Nephron progenitor cell (in vitro differentiated cells): ENCODE results near the gene FERMT3.

Experiments used
- DNase-seq: peaks from one replicate; pipeline ENCODE4 v3.0.0; 2021
- H3K27ac Mint-ChIP-seq: 2 replicates; pipeline ENCODE4 v1.8.0; 2021; ENCODE audit warnings: mild to moderate bottlenecking, moderate library complexity, mixed read lengths
- H3K27me3 Mint-ChIP-seq: 2 replicates; pipeline ENCODE4 v1.8.0; 2021; ENCODE audit warnings: mild to moderate bottlenecking, low read depth, mixed read lengths; ENCODE audit not compliant: poor library complexity
- H3K36me3 Mint-ChIP-seq: 2 replicates; pipeline ENCODE4 v1.8.0; 2021; ENCODE audit warnings: low read depth, mixed read lengths
- H3K4me1 Mint-ChIP-seq: 2 replicates; pipeline ENCODE4 v1.8.0; 2021; ENCODE audit warnings: mixed read lengths
- H3K4me3 Mint-ChIP-seq: 2 replicates; pipeline ENCODE4 v1.8.0; 2021; ENCODE audit warnings: mild to moderate bottlenecking, moderate library complexity, mixed read lengths
- H3K9me3 Mint-ChIP-seq: 2 replicates; pipeline ENCODE4 v1.8.0; 2021; ENCODE audit warnings: mild to moderate bottlenecking, moderate library complexity, mixed read lengths
- TF ChIP-seq, protein P1 (sequence below): fragments of 200-600 bp; sonication (generic); IDR thresholded peaks from 2 replicates; pipeline ENCODE4 v1.5.0; 2021; ENCODE audit warnings: antibody characterized with exemption

Gene FERMT3

DNA sequence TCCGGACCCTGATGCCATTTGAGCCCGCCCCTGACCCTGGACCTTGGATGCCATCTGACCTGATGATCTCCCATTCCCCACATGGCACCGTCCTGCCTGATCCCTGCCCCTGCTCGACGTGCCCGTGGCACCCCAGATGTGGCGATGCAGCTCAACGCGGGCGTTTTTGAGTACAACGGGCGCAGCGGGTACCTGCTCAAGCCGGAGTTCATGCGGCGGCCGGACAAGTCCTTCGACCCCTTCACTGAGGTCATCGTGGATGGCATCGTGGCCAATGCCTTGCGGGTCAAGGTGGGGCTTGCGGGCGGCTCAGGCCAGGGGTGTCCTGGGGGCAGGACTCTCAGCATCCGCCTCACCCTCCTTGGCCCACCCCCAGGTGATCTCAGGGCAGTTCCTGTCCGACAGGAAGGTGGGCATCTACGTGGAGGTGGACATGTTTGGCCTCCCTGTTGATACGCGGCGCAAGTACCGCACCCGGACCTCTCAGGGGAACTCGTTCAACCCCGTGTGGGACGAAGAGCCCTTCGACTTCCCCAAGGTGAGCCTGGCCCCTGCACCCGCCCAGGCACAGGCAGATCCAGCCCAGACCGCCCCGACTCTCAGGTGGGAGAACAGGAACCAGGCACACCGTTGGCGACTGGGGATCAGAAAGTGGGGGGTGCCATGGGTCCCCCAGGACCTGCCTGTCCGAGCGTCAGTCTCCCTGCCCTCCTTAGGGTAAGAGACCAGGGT lies 55.9 kb downstream of the FERMT3 start:
- peaks cover 2% of the 10 kb centered on the region for H3K27me3 Mint-ChIP-seq
- H3K4me1 Mint-ChIP-seq, result peaks cover 27% of the 10 kb centered on the region
- H3K4me3 Mint-ChIP-seq, result no peak overlapping the region
- H3K9me3 Mint-ChIP-seq, result no peaks in the 10 kb centered on the region
- TF ChIP-seq, protein P1, sequence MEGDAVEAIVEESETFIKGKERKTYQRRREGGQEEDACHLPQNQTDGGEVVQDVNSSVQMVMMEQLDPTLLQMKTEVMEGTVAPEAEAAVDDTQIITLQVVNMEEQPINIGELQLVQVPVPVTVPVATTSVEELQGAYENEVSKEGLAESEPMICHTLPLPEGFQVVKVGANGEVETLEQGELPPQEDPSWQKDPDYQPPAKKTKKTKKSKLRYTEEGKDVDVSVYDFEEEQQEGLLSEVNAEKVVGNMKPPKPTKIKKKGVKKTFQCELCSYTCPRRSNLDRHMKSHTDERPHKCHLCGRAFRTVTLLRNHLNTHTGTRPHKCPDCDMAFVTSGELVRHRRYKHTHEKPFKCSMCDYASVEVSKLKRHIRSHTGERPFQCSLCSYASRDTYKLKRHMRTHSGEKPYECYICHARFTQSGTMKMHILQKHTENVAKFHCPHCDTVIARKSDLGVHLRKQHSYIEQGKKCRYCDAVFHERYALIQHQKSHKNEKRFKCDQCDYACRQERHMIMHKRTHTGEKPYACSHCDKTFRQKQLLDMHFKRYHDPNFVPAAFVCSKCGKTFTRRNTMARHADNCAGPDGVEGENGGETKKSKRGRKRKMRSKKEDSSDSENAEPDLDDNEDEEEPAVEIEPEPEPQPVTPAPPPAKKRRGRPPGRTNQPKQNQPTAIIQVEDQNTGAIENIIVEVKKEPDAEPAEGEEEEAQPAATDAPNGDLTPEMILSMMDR, result no peak
- peaks cover 21% of the 10 kb centered on the region for H3K36me3 Mint-ChIP-seq
- no peak overlapping the region for H3K27ac Mint-ChIP-seq
- no peak for DNase-seq

DNA sequence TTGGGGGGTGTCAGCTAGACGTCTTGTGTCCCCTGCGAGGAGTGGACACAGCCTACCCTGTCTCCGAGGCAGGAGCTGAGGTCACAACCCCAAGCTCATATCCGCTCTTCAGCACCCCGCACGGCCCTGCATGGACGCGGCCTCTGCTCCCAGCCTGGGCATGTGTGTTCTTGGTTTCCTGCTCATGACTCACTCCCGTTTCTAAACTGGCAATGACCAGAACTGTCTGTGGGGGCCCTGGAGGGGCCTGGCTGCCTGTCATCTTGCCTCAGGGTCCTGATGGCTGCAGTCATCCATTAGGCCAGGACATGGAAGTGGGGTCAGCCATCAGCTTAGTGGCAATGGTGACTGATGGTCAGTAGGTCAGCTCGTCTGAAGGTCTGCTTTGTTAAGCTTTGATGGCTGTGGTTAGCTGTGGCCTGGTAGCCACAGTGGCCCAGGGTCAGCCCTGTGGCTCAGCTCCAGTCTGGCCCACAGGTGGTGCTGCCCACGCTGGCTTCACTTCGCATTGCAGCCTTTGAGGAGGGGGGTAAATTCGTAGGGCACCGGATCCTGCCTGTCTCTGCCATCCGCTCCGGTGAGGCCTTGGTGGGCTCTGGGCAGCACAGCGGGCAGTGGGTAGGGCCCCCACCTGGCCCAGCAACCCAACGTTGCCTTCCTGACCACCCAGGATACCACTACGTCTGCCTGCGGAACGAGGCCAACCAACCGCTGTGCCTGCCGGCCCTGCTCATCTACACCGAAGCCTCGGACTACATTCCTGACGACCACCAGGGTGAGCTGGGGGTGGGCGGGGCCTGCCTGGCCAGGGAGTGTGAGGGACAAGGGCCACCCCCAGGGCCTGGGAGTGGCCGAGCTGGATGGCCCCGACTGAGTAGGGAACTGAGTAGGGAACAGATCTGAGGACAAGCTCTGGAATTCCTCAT lies 56.8 kb downstream of the FERMT3 start:
- peak; percentile 60 for DNase-seq
- Mint-ChIP-seq H3K27me3 (peaks cover 2% of the 10 kb centered on the region), H3K9me3 (no peaks in the 10 kb centered on the region), H3K27ac (peak overlapping the region; percentile 59), H3K4me1 (peaks cover 35% of the 10 kb centered on the region), H3K36me3 (peaks cover 16% of the 10 kb centered on the region), H3K4me3 (no peak overlapping the region)
- TF ChIP-seq, protein P1, result no peak

DNA sequence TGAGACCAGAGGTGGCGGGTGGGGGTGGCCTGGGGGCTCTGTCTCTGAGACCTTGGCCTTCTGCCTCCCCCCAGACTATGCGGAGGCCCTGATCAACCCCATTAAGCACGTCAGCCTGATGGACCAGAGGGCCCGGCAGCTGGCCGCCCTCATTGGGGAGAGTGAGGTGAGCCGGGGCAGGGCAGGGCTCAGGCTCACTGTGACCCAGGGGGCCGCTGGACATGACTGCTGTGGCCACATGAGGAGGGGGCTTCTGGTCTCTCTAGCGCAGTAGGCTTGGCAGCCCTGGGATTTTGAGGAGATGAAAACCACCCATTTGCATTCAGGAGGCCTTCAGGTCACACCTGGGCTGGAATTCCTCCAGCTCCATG lies 57.4 kb downstream of the FERMT3 start:
- Mint-ChIP-seq H3K4me3 (no peak overlapping the region), H3K27me3 (peaks cover 2% of the 10 kb centered on the region), H3K36me3 (peaks cover 16% of the 10 kb centered on the region), H3K9me3 (no peaks in the 10 kb centered on the region), H3K27ac (peak overlapping the region; percentile 88), H3K4me1 (peaks cover 42% of the 10 kb centered on the region)
- TF ChIP-seq, protein P1, result no peak
- DNase-seq, result no peak

DNA sequence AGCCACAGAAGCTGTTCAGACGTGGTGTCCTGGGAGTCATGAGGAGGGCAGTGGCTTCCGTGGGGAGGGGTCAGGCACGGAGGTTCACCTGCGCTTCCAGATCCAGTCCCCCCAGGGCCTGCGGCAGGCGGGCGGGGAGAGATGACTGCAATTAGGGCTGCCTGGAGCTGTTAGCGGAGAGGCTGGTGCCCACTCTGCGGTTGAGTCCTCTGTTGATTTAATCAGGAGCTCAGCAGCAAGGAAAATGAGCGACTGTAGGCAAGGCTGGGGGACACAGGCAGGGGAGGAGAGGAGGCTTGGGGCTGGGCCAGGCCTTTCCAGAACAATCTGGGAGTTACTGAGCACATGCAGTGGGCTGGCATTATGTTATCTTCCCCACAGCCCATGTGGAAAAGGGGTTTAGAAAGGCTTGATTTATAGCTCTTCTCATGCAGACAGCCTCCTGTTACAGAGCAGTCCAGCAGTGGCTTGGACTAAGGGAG lies 57.9 kb downstream of the FERMT3 start:
- Mint-ChIP-seq H3K36me3 (peaks cover 14% of the 10 kb centered on the region), H3K27me3 (peaks cover 2% of the 10 kb centered on the region), H3K9me3 (no peaks in the 10 kb centered on the region), H3K27ac (peak overlapping the region; percentile 88), H3K4me1 (peaks cover 42% of the 10 kb centered on the region), H3K4me3 (no peak overlapping the region)
- DNase-seq, result no peak
- TF ChIP-seq, protein P1, result no peak

DNA sequence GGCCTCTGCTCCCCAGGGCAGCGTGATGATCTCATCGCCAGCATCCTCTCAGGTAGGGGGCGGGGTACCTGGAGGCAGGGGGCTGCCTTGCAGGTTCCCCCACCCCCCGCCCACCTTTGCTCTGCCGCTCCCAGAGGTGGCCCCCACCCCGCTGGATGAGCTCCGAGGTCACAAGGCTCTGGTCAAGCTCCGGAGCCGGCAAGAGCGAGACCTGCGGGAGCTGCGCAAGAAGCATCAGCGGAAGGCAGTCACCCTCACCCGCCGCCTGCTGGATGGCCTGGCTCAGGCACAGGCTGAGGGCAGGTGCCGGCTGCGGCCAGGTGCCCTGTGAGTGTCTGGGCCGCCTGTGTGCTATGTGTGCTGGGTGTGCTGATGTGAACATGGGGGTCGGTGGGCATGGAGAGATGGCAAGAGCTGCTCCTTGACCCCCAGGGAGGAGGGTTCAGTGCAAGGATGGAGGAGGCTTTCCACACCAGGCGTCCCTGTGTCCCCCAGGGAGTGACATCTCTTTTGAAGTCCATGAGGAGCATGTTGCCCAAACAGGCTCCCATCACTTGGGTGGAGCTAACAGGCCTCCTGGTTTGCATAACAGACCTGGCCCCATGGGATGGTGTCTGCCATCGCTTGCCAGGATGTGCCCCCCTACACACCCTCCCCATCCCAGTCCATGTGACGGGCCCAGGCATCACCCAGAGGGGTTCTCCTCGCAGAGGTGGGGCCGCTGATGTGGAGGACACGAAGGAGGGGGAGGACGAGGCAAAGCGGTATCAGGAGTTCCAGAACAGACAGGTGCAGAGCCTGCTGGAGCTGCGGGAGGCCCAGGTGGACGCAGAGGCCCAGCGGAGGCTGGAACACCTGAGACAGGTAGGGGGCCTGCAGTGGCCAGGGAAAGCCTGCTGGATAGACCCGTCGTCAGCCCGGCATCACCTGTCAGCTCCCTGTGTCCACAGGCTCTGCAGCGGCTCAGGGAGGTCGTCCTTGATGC lies 58.9 kb downstream of the FERMT3 start:
- Mint-ChIP-seq H3K4me1 (peaks cover 42% of the 10 kb centered on the region), H3K36me3 (peaks cover 5% of the 10 kb centered on the region), H3K9me3 (no peaks in the 10 kb centered on the region), H3K27me3 (no peaks in the 10 kb centered on the region), H3K4me3 (no peak overlapping the region), H3K27ac (no peak overlapping the region)
- TF ChIP-seq, protein P1, result no peak
- no peak for DNase-seq
